ENCODE measurements around the gene SPRY4. TPM values are rescaled to one million over a fixed set of nuclear protein-coding genes. Genes with fewer than 3 reads are reported as not detected.

The SPRY4 gene
- total RNA-seq, 1 donor = 5.4 TPM

- no peak overlapping the region for H2AFZ ChIP-seq (ENCODE audit: low read length)
- no peak overlapping the region for H3K4me2 ChIP-seq (ENCODE audit: insufficient read depth, low read length)
- no peaks in the 10 kb centered on the region for H3K9me3 ChIP-seq (ENCODE audit: low read depth, low read length)
- no peak overlapping the region for H3K27ac ChIP-seq (ENCODE audit: low read depth, low read length)
- H3K4me1 ChIP-seq (ENCODE audit: insufficient read depth, low read length) = peaks cover 38% of the 10 kb centered on the region
- H3K27me3 ChIP-seq (ENCODE audit: insufficient read depth, low read length) = no peaks in the 10 kb centered on the region
- H4K20me1 ChIP-seq (ENCODE audit: insufficient read depth, low read length) = no peaks in the 10 kb centered on the region
- no peak overlapping the region for H3K4me3 ChIP-seq (ENCODE audit: insufficient read depth, low read length)
- peaks cover 19% of the 10 kb centered on the region for H3K79me2 ChIP-seq (ENCODE audit: insufficient read depth, low read length)
- TF ChIP-seq CTCF (IDR thresholded peaks at IDR 0.05; ENCODE audit: extremely low read depth, low read depth, low read length) = no peak
- no peaks in the 10 kb centered on the region for H3K36me3 ChIP-seq (ENCODE audit: insufficient read depth, low read length)
- no peak for DNase-seq (ENCODE audit: insufficient read length, low spot score, missing footprints)
Measured at GRCh38 chr5:142292808-142293207, 32.0 kb downstream of the SPRY4 start.

- H3K36me3 ChIP-seq (ENCODE audit: insufficient read depth, low read length) = no peaks in the 10 kb centered on the region
- no peak overlapping the region for H3K4me2 ChIP-seq (ENCODE audit: insufficient read depth, low read length)
- no peaks in the 10 kb centered on the region for H4K20me1 ChIP-seq (ENCODE audit: insufficient read depth, low read length)
- no peak for DNase-seq (ENCODE audit: insufficient read length, low spot score, missing footprints)
- no peak overlapping the region for H3K4me3 ChIP-seq (ENCODE audit: insufficient read depth, low read length)
- no peaks in the 10 kb centered on the region for H3K27me3 ChIP-seq (ENCODE audit: insufficient read depth, low read length)
- H3K9me3 ChIP-seq (ENCODE audit: low read depth, low read length) = no peaks in the 10 kb centered on the region
- peaks cover 33% of the 10 kb centered on the region for H3K4me1 ChIP-seq (ENCODE audit: insufficient read depth, low read length)
- no peak overlapping the region for H2AFZ ChIP-seq (ENCODE audit: low read length)
- TF ChIP-seq CTCF (IDR thresholded peaks at IDR 0.05; ENCODE audit: extremely low read depth, low read depth, low read length) = no peak
- H3K27ac ChIP-seq (ENCODE audit: low read depth, low read length) = no peak overlapping the region
- H3K79me2 ChIP-seq (ENCODE audit: insufficient read depth, low read length) = peaks cover 17% of the 10 kb centered on the region
Measured at GRCh38 chr5:142292249-142292648, 32.6 kb downstream of the SPRY4 start.

- Histone ChIP-seq H4K20me1 (ENCODE audit: insufficient read depth, low read length) (no peaks in the 10 kb centered on the region), H3K36me3 (ENCODE audit: insufficient read depth, low read length) (no peaks in the 10 kb centered on the region), H3K27me3 (ENCODE audit: insufficient read depth, low read length) (no peaks in the 10 kb centered on the region), H3K27ac (ENCODE audit: low read depth, low read length) (no peak overlapping the region), H2AFZ (ENCODE audit: low read length) (no peak overlapping the region), H3K9me3 (ENCODE audit: low read depth, low read length) (no peaks in the 10 kb centered on the region), H3K4me3 (ENCODE audit: insufficient read depth, low read length) (no peak overlapping the region), H3K4me2 (ENCODE audit: insufficient read depth, low read length) (no peak overlapping the region), H3K79me2 (ENCODE audit: insufficient read depth, low read length) (peaks cover 9% of the 10 kb centered on the region), H3K4me1 (ENCODE audit: insufficient read depth, low read length) (peaks cover 19% of the 10 kb centered on the region)
- DNase-seq (ENCODE audit: insufficient read length, low spot score, missing footprints) = peak; percentile 89
- no peak for TF ChIP-seq CTCF (IDR thresholded peaks at IDR 0.05; ENCODE audit: extremely low read depth, low read depth, low read length)
Measured at GRCh38 chr5:142290577-142291299, 34.1 kb downstream of the SPRY4 start.

- no peak for DNase-seq (ENCODE audit: insufficient read length, low spot score, missing footprints)
- H3K79me2 ChIP-seq (ENCODE audit: insufficient read depth, low read length) = peaks cover 6% of the 10 kb centered on the region
- no peaks in the 10 kb centered on the region for H3K36me3 ChIP-seq (ENCODE audit: insufficient read depth, low read length)
- no peak overlapping the region for H3K4me2 ChIP-seq (ENCODE audit: insufficient read depth, low read length)
- peaks cover 14% of the 10 kb centered on the region for H3K4me1 ChIP-seq (ENCODE audit: insufficient read depth, low read length)
- H3K9me3 ChIP-seq (ENCODE audit: low read depth, low read length) = no peaks in the 10 kb centered on the region
- no peaks in the 10 kb centered on the region for H4K20me1 ChIP-seq (ENCODE audit: insufficient read depth, low read length)
- no peak overlapping the region for H3K27ac ChIP-seq (ENCODE audit: low read depth, low read length)
- H3K4me3 ChIP-seq (ENCODE audit: insufficient read depth, low read length) = no peak overlapping the region
- no peak for TF ChIP-seq CTCF (IDR thresholded peaks at IDR 0.05; ENCODE audit: extremely low read depth, low read depth, low read length)
- no peak overlapping the region for H2AFZ ChIP-seq (ENCODE audit: low read length)
- H3K27me3 ChIP-seq (ENCODE audit: insufficient read depth, low read length) = no peaks in the 10 kb centered on the region
Measured at GRCh38 chr5:142289708-142290576, 34.9 kb downstream of the SPRY4 start.

All from osteoblast (primary cell).